ENCODE measurements around the gene KIRREL3. TPM values are rescaled to one million over a fixed set of nuclear protein-coding genes. Genes with fewer than 3 reads are reported as not detected.

KIRREL3 gene
- total and polyA plus RNA-seq, 2 experiments from 2014 or later = 16.1 to 35.6 TPM

GRCh38 chr11:126791446-126791845, 209.1 kb downstream of the KIRREL3 start:
- 72 to 95% methylated on average over 3 of the region's 3 CpGs for WGBS, 2 experiments (ENCODE audit: low coverage in 1 of 2, low lambda C conversion rate in 2 of 2, missing lambda C conversion rate in 2 of 2)
- peak overlapping the region; percentile 79; the same call in 1 of the 2 replicates for H3K27ac ChIP-seq
- H3K36me3 ChIP-seq (ENCODE audit: low read depth) = no peaks in the 10 kb centered on the region
- H3F3A ChIP-seq (ENCODE audit: insufficient read depth) = peaks cover 4% of the 10 kb centered on the region; the same call in 1 of the 2 replicates
- no peak for DNase-seq
- no peak overlapping the region for H2AFZ ChIP-seq
- no peak overlapping the region for H3K4me2 ChIP-seq (ENCODE audit: unreplicated experiment)
- H4K20me1 ChIP-seq (ENCODE audit: insufficient read depth) = no peaks in the 10 kb centered on the region; the same call in 1 of the 2 replicates
- H3K9ac ChIP-seq = peak overlapping the region; percentile 61; the same call in 1 of the 2 replicates
- H3K4me1 ChIP-seq (ENCODE audit: insufficient read depth) = peaks cover 12% of the 10 kb centered on the region
- TF ChIP-seq EZH2 (IDR thresholded peaks at IDR 0.05; ENCODE audit: insufficient read depth, poor library complexity, severe bottlenecking) (no peak), EZH2phosphoT487 (IDR thresholded peaks at IDR 0.05; ENCODE audit: insufficient read depth, low read depth) (no peak)
- in situ Hi-C loops (cut with MboI) = no loop called here
- no peak overlapping the region for H3K4me3 ChIP-seq
- H3K9me3 ChIP-seq (ENCODE audit: low read depth) = no peaks in the 10 kb centered on the region
- no peaks in the 10 kb centered on the region for H3K27me3 ChIP-seq (replicated peaks; ENCODE audit: insufficient read depth)
- peaks cover 31% of the 10 kb centered on the region; the same call in 1 of the 2 replicates for H3K79me2 ChIP-seq (ENCODE audit: insufficient read depth)
- 0 out of 2 replicates have a peak, but pooled peaks cover 3% of the 10 kb centered on the region for H3K9me2 ChIP-seq (ENCODE audit: insufficient read depth)

- Histone ChIP-seq H3K9ac (peak overlapping the region; percentile 61), H3K4me1 (ENCODE audit: insufficient read depth) (peaks cover 12% of the 10 kb centered on the region), H3K9me3 (ENCODE audit: low read depth) (no peaks in the 10 kb centered on the region), H2AFZ (no peak overlapping the region), H4K20me1 (ENCODE audit: insufficient read depth) (no peaks in the 10 kb centered on the region; the same call in 1 of the 2 replicates), H3K36me3 (ENCODE audit: low read depth) (no peaks in the 10 kb centered on the region), H3K79me2 (ENCODE audit: insufficient read depth) (peaks cover 31% of the 10 kb centered on the region; the same call in 1 of the 2 replicates), H3K4me2 (ENCODE audit: unreplicated experiment) (peak overlapping the region; percentile 43), H3K4me3 (no peak overlapping the region), H3K27ac (peak overlapping the region; percentile 79), H3K27me3 (replicated peaks; ENCODE audit: insufficient read depth) (no peaks in the 10 kb centered on the region), H3F3A (ENCODE audit: insufficient read depth) (peaks cover 4% of the 10 kb centered on the region; the same call in 1 of the 2 replicates), H3K9me2 (ENCODE audit: insufficient read depth) (0 out of 2 replicates have a peak, but pooled peaks cover 3% of the 10 kb centered on the region)
- DNase-seq = peak; percentile 97
- in situ Hi-C loops (cut with MboI) = no loop called here
- TF ChIP-seq EZH2 (IDR thresholded peaks at IDR 0.05; ENCODE audit: insufficient read depth, poor library complexity, severe bottlenecking) = no peak
- TF ChIP-seq EZH2phosphoT487 (IDR thresholded peaks at IDR 0.05; ENCODE audit: insufficient read depth, low read depth) = no peak
- WGBS, 2 experiments (ENCODE audit: low coverage in 1 of 2, low lambda C conversion rate in 2 of 2, missing lambda C conversion rate in 2 of 2) = 12 to 14% methylated on average over 10 of the region's 10 CpGs
Measured at GRCh38 chr11:126790550-126791081, 210.0 kb downstream of the KIRREL3 start.

GRCh38 chr11:126782810-126783209, 217.8 kb downstream of the KIRREL3 start:
- H3K79me2 ChIP-seq (ENCODE audit: insufficient read depth) = no peaks in the 10 kb centered on the region; the same call in none of the 2 replicates

GRCh38 chr11:126781942-126782341, 218.6 kb downstream of the KIRREL3 start:
- H3K4me1 ChIP-seq (ENCODE audit: insufficient read depth) = no peaks in the 10 kb centered on the region
- H3F3A ChIP-seq (ENCODE audit: insufficient read depth) = no peaks in the 10 kb centered on the region
- H3K4me2 ChIP-seq (ENCODE audit: unreplicated experiment) = no peak overlapping the region
- H3K27ac ChIP-seq = no peak overlapping the region
- no peaks in the 10 kb centered on the region for H3K36me3 ChIP-seq (ENCODE audit: low read depth)
- no peak for TF ChIP-seq EZH2 (IDR thresholded peaks at IDR 0.05; ENCODE audit: insufficient read depth, poor library complexity, severe bottlenecking)
- no peak for TF ChIP-seq EZH2phosphoT487 (IDR thresholded peaks at IDR 0.05; ENCODE audit: insufficient read depth, low read depth)
- no peaks in the 10 kb centered on the region; the same call in none of the 2 replicates for H3K79me2 ChIP-seq (ENCODE audit: insufficient read depth)
- no peaks in the 10 kb centered on the region; the same call in 1 of the 2 replicates for H4K20me1 ChIP-seq (ENCODE audit: insufficient read depth)
- H3K4me3 ChIP-seq = no peak overlapping the region
- H3K9me2 ChIP-seq (ENCODE audit: insufficient read depth) = no peaks in the 10 kb centered on the region
- H3K9ac ChIP-seq = no peak overlapping the region
- no peaks in the 10 kb centered on the region for H3K27me3 ChIP-seq (replicated peaks; ENCODE audit: insufficient read depth)
- no peak for DNase-seq
- in situ Hi-C loops (cut with MboI) = no loop called here
- H3K9me3 ChIP-seq (ENCODE audit: low read depth) = no peaks in the 10 kb centered on the region
- WGBS, 2 experiments (ENCODE audit: low coverage in 1 of 2, low lambda C conversion rate in 2 of 2, missing lambda C conversion rate in 2 of 2) = 76 to 80% methylated on average over 5 of the region's 5 CpGs
- H2AFZ ChIP-seq = no peak overlapping the region

More at GRCh38 chr11:126782810-126783209, 217.8 kb downstream of the KIRREL3 start:
- Histone ChIP-seq H4K20me1 (ENCODE audit: insufficient read depth) (no peaks in the 10 kb centered on the region; the same call in 1 of the 2 replicates), H3K27me3 (replicated peaks; ENCODE audit: insufficient read depth) (no peaks in the 10 kb centered on the region), H3F3A (ENCODE audit: insufficient read depth) (no peaks in the 10 kb centered on the region), H3K9me3 (ENCODE audit: low read depth) (no peaks in the 10 kb centered on the region), H3K9me2 (ENCODE audit: insufficient read depth) (no peaks in the 10 kb centered on the region), H3K4me2 (ENCODE audit: unreplicated experiment) (no peak overlapping the region), H3K4me1 (ENCODE audit: insufficient read depth) (no peaks in the 10 kb centered on the region), H2AFZ (no peak overlapping the region), H3K9ac (no peak overlapping the region), H3K36me3 (ENCODE audit: low read depth) (no peaks in the 10 kb centered on the region), H3K4me3 (no peak overlapping the region), H3K27ac (no peak overlapping the region)
- in situ Hi-C loops (cut with MboI) = no loop called here
- no peak for TF ChIP-seq EZH2 (IDR thresholded peaks at IDR 0.05; ENCODE audit: insufficient read depth, poor library complexity, severe bottlenecking)
- TF ChIP-seq EZH2phosphoT487 (IDR thresholded peaks at IDR 0.05; ENCODE audit: insufficient read depth, low read depth) = no peak
- no peak for DNase-seq
- 56 to 66% methylated on average over 2 of the region's 2 CpGs for WGBS, 2 experiments (ENCODE audit: low coverage in 1 of 2, low lambda C conversion rate in 2 of 2, missing lambda C conversion rate in 2 of 2)
